Keratinocyte (primary cell): ENCODE measurements around the gene SCAF1. TPM values are rescaled to one million over a fixed set of nuclear protein-coding genes. Genes with fewer than 3 reads are reported as not detected.

Source experiments
- DNase-seq: peaks from one replicate; pipeline ENCODE4 v3.0.0-alpha.2; 2011; ENCODE audit warnings: low read depth, missing footprints, low spot score
- FAIRE-seq: peaks from 2 replicates; lab custom pipeline; 2011; peaks lifted over from hg19 to GRCh38; lab: Jason Lieb, UNC
- H2AFZ ChIP-seq: 2 replicates; pipeline ENCODE4 v1.6.0; 2012; ENCODE audit warnings: low read length, control low read depth, inconsistent platforms; ENCODE audit not compliant: control insufficient read depth
- H3K27ac ChIP-seq: 2 replicates; pipeline ENCODE4 v1.5.1; 2011; ENCODE audit warnings: low read length; ENCODE audit not compliant: control insufficient read depth, insufficient read depth
- H3K27me3 ChIP-seq: 3 replicates; pipeline ENCODE4 v1.6.0; 2011; ENCODE audit warnings: low read length; ENCODE audit not compliant: control insufficient read depth, insufficient read depth; ENCODE audit errors: extremely low read depth
- H3K36me3 ChIP-seq, 2 experiments: 2 replicates in 1 of 2; 3 replicates in 1 of 2; pipeline ENCODE4 v1.5.1; 2011; ENCODE audit warnings: low read length in 2 of 2, mild to moderate bottlenecking in 1 of 2; ENCODE audit not compliant: control insufficient read depth in 2 of 2, insufficient read depth in 2 of 2; ENCODE audit errors: extremely low read depth in 1 of 2
- H3K4me1 ChIP-seq: 3 replicates; pipeline ENCODE4 v1.5.1; 2011; ENCODE audit warnings: low read length; ENCODE audit not compliant: control insufficient read depth, insufficient read depth; ENCODE audit errors: extremely low read depth
- H3K4me2 ChIP-seq: 3 replicates; pipeline ENCODE4 v1.6.0; 2011; ENCODE audit warnings: low read depth, low read length; ENCODE audit not compliant: control insufficient read depth, insufficient read depth; ENCODE audit errors: extremely low read depth
- H3K4me3 ChIP-seq, 3 experiments: fragments of 200-600 bp in 1 of 3; sonication (generic) in 1 of 3; 2 replicates in 2 of 3; 3 replicates in 1 of 3; pipeline ENCODE4 v1.5.1; 2011 to 2016; ENCODE audit warnings: low read length in 3 of 3, mild to moderate bottlenecking in 3 of 3, control low read depth in 2 of 3, inconsistent platforms in 1 of 3, low read depth in 1 of 3, mixed read lengths in 1 of 3, mixed run types in 1 of 3, moderate library complexity in 1 of 3; ENCODE audit not compliant: control insufficient read depth in 2 of 3, insufficient read depth in 2 of 3; ENCODE audit errors: extremely low read depth in 1 of 3
- H3K79me2 ChIP-seq: 2 replicates; pipeline ENCODE4 v1.6.0; 2012; ENCODE audit warnings: low read length; ENCODE audit not compliant: control insufficient read depth, insufficient read depth
- H3K9ac ChIP-seq: 3 replicates; pipeline ENCODE4 v1.6.0; 2011; ENCODE audit warnings: low read length; ENCODE audit not compliant: control insufficient read depth, insufficient read depth; ENCODE audit errors: extremely low read depth
- H3K9me1 ChIP-seq: 3 replicates; pipeline ENCODE4 v1.6.0; 2011; ENCODE audit warnings: low read length; ENCODE audit not compliant: control insufficient read depth, insufficient read depth; ENCODE audit errors: extremely low read depth
- H3K9me3 ChIP-seq: 2 replicates; pipeline ENCODE4 v1.5.1; 2012; ENCODE audit warnings: low read depth, low read length; ENCODE audit not compliant: control insufficient read depth
- H4K20me1 ChIP-seq: 3 replicates; pipeline ENCODE4 v1.6.0; 2011; ENCODE audit warnings: low read length; ENCODE audit not compliant: control insufficient read depth, insufficient read depth; ENCODE audit errors: extremely low read depth
- EZH2 ChIP-seq: IDR thresholded peaks from one replicate; pipeline ENCODE4 v1.6.1; 2012; ENCODE audit warnings: inconsistent platforms, mild to moderate bottlenecking, low read length, moderate library complexity
- dilution Hi-C: fragments of 300-500 bp; cut with MboI; formaldehyde crosslinking; loops from one replicate; pipeline ENCODE4 v1.7.0; 2020; ENCODE audit warnings: low sequenced_read_pairs; ENCODE audit not compliant: extremely low pct_ligation_motif_present
- polyA plus RNA-seq, 5 experiments: library from polyadenylated mRNA; depleted of rRNA in 3 of 5; stranded (reverse) in 3 of 5; stranded (forward) in 1 of 5; unstranded in 1 of 5; fragments of >200 nt; gene quantifications; 1 replicate in 1 of 5; 2 replicates in 3 of 5; 3 replicates in 1 of 5; pipeline versions ENCODE4 v1.2.1 to v1.2.3, GENCODE V29; 2011 to 2012; ENCODE audit warnings: missing spikeins in 2 of 5, low read depth in 1 of 5, low replicate concordance in 1 of 5
- TF ChIP-seq, protein P1 (sequence below), 3 experiments: IDR thresholded peaks in 1 of 3; conservative IDR thresholded peaks in 1 of 3; optimal IDR thresholded peaks in 1 of 3; 2 replicates in 2 of 3; 3 replicates in 1 of 3; pipeline versions ENCODE3 to v1.5.1; 2011; ENCODE audit warnings: low read length in 3 of 3, mild to moderate bottlenecking in 3 of 3, moderate library complexity in 2 of 3, control low read depth in 1 of 3, inconsistent platforms in 1 of 3; ENCODE audit not compliant: insufficient read depth in 2 of 3; ENCODE audit errors: extremely low read depth in 1 of 3

Gene SCAF1
- polyA plus RNA-seq, 1 donor (not counting 4 experiments of a cell fraction or from before 2014, with no cell fraction given), result 3.4 TPM

DNA sequence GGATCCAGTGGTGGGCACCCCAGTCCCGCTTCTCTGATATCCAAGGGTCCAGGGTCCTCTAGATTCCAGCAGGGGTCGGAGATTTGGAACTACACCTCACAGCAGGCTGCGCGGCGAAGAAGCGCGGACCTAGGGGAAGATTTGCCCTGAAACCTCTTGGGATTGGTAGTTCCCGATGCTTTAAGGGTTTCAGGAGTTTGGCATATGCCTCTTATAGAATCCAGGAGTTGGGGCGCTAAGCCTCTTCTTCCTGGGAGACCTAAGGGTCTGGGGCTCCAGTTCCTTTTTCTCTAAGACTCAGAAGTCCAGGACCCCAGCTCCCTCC is 24.1 kb downstream of the SCAF1 start:
- peak overlapping the region; percentile 58 for H2AFZ ChIP-seq
- peaks cover 32% of the 10 kb centered on the region for H3K79me2 ChIP-seq
- H3K4me2 ChIP-seq, result peak overlapping the region; percentile 96
- H3K4me3 ChIP-seq, result peak overlapping the region; percentile 61 to 93 (median 85)
- DNase-seq (no peak), FAIRE-seq (no peak)
- H4K20me1 ChIP-seq, result peaks cover 11% of the 10 kb centered on the region
- peak overlapping the region; percentile 90 for H3K27ac ChIP-seq
- H3K4me1 ChIP-seq, result peaks cover 12% of the 10 kb centered on the region
- dilution Hi-C loops, result no loop called here
- H3K36me3 ChIP-seq, result peaks cover 8 to 22% of the 10 kb centered on the region in 2 experiments
- no peaks in the 10 kb centered on the region for H3K27me3 ChIP-seq
- no peaks in the 10 kb centered on the region for H3K9me1 ChIP-seq
- TF ChIP-seq EZH2, result no peak
- H3K9ac ChIP-seq, result peak overlapping the region; percentile 93
- H3K9me3 ChIP-seq, result no peaks in the 10 kb centered on the region

DNA sequence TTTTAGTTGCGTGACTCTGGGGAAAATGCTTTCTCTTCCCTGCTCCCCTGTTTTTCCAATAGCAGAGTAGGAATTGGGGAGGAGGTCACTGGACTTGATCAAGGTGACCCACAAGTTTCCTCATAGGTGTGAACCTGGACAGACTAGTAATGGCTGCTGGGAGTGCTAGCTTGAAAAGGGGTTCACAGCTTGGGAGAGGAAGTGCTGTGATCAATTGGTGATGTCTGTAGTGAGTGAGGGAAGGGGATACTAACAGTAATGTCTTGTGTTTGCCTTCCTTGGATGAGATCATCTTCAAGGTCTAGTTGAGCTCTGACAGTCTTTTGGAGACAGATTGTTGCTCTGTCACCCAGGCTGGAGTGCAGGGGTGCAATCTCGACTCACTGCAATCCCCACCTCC is 25.5 kb downstream of the SCAF1 start:
- Histone ChIP-seq H3K27ac (no peak overlapping the region), H4K20me1 (peaks cover 11% of the 10 kb centered on the region), H2AFZ (no peak overlapping the region), H3K79me2 (peaks cover 31% of the 10 kb centered on the region), H3K36me3 (peaks cover 3 to 14% of the 10 kb centered on the region in 2 experiments), H3K4me1 (peaks cover 12% of the 10 kb centered on the region), H3K9me3 (no peaks in the 10 kb centered on the region), H3K9me1 (no peaks in the 10 kb centered on the region), H3K9ac (no peak overlapping the region), H3K4me2 (no peak overlapping the region), H3K4me3 (no peak overlapping the region), H3K27me3 (no peaks in the 10 kb centered on the region)
- dilution Hi-C loops, result no loop called here
- TF ChIP-seq, protein P1, sequence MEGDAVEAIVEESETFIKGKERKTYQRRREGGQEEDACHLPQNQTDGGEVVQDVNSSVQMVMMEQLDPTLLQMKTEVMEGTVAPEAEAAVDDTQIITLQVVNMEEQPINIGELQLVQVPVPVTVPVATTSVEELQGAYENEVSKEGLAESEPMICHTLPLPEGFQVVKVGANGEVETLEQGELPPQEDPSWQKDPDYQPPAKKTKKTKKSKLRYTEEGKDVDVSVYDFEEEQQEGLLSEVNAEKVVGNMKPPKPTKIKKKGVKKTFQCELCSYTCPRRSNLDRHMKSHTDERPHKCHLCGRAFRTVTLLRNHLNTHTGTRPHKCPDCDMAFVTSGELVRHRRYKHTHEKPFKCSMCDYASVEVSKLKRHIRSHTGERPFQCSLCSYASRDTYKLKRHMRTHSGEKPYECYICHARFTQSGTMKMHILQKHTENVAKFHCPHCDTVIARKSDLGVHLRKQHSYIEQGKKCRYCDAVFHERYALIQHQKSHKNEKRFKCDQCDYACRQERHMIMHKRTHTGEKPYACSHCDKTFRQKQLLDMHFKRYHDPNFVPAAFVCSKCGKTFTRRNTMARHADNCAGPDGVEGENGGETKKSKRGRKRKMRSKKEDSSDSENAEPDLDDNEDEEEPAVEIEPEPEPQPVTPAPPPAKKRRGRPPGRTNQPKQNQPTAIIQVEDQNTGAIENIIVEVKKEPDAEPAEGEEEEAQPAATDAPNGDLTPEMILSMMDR (optimal IDR thresholded peaks at IDR 0.05 in 1 of 3, IDR thresholded peaks at IDR 0.05 in 1 of 3, conservative IDR thresholded peaks at IDR 0.05 in 1 of 3; ENCODE audit: extremely low read depth in 1 of 3, insufficient read depth in 2 of 3, low read length in 3 of 3), result no peak
- no peak for TF ChIP-seq EZH2
- DNase-seq, result no peak
- FAIRE-seq, result no peak

DNA sequence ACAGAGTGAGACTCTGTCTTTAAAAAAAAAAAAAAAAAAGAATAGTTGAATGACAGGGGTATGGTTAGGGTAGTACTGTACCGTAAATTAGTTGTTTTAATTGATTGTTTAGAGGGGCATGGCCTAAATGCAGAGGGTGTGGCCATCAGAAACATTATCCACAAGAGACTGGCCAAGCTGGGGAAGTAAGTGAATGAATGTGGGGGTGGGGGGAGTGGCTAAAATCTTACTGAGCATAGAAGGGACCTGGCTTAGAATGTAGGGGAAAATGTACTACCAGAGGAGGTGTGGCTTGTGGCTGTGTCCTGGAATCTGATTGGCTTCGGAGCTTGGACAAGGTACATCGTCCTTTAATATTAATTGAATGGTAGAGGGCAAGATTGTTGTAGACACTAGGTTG is 27.5 kb downstream of the SCAF1 start:
- Histone ChIP-seq H3K36me3 (peaks cover 0 to 5% of the 10 kb centered on the region in 2 experiments), H3K9ac (no peak overlapping the region), H3K27ac (no peak overlapping the region), H3K9me3 (no peaks in the 10 kb centered on the region), H3K79me2 (peaks cover 19% of the 10 kb centered on the region), H3K4me3 (no peak overlapping the region), H2AFZ (no peak overlapping the region), H3K4me1 (no peaks in the 10 kb centered on the region), H4K20me1 (no peaks in the 10 kb centered on the region), H3K9me1 (no peaks in the 10 kb centered on the region), H3K4me2 (no peak overlapping the region), H3K27me3 (no peaks in the 10 kb centered on the region)
- TF ChIP-seq, protein P1 (optimal IDR thresholded peaks at IDR 0.05 in 1 of 3, IDR thresholded peaks at IDR 0.05 in 1 of 3, conservative IDR thresholded peaks at IDR 0.05 in 1 of 3; ENCODE audit: extremely low read depth in 1 of 3, insufficient read depth in 2 of 3, low read length in 3 of 3), result no peak
- no peak for TF ChIP-seq EZH2
- dilution Hi-C loops, result no loop called here
- FAIRE-seq (no peak), DNase-seq (no peak)
